ENCODE results near the gene RASGRP2. TPM values are rescaled to one million over a fixed set of nuclear protein-coding genes. Genes with fewer than 3 reads are reported as not detected.

The RASGRP2 gene
- total and polyA plus RNA-seq, 11 donors: 16.2 to 78.9 (median 28.1) TPM

DNA sequence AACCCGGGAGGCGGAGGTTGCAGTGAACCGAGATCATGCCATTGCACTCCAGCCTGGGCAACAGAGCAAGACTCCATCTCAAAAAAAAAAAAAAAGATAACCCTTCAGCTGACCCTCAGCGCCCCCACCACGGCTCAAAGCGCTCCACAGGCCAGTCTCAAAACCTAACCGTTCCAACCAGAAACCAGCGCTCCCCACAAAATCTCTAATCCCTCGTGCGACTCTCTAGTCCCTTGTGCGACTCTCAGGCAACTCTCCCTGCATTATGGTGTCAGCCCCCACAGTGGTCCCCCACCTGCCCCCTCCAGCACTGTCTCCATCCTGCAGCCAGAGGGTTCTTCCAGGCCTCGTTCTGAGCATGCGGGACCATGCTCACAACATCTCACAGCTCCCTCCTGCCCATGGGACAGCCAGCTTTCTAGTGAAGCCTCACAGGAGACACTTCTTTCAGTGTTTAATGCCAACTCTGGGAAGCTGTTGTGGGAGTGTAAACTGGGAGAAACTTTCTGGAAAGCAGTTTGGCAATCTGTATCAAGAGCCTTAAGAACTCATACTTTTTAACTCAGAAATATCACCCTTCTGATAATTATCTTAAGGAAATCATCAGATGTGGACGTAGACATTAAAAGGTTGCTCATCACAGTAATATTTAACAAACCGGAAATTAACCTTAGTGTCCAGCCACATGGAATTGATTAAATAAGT, 4.2 kb upstream of the RASGRP2 start:
- peaks cover 4 to 31% (median 18%) of the 10 kb centered on the region in 12 donors for H3K4me1 ChIP-seq
- H3K27me3 ChIP-seq: no peaks in the 10 kb centered on the region
- TF ChIP-seq POLR2A (IDR thresholded peaks at IDR 0.05): no peak
- TF ChIP-seq, protein P1, sequence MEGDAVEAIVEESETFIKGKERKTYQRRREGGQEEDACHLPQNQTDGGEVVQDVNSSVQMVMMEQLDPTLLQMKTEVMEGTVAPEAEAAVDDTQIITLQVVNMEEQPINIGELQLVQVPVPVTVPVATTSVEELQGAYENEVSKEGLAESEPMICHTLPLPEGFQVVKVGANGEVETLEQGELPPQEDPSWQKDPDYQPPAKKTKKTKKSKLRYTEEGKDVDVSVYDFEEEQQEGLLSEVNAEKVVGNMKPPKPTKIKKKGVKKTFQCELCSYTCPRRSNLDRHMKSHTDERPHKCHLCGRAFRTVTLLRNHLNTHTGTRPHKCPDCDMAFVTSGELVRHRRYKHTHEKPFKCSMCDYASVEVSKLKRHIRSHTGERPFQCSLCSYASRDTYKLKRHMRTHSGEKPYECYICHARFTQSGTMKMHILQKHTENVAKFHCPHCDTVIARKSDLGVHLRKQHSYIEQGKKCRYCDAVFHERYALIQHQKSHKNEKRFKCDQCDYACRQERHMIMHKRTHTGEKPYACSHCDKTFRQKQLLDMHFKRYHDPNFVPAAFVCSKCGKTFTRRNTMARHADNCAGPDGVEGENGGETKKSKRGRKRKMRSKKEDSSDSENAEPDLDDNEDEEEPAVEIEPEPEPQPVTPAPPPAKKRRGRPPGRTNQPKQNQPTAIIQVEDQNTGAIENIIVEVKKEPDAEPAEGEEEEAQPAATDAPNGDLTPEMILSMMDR (IDR thresholded peaks at IDR 0.05): no peak
- H3K27ac ChIP-seq: peak overlapping the region in 1 of 12 donors; percentile 98
- WGBS, 4 donors: 81 to 84% (median 83%) methylated on average over 15 of the region's 15 CpGs
- no peaks in the 10 kb centered on the region for H3K9me3 ChIP-seq
- peaks cover 0 to 29% (median 18%) of the 10 kb centered on the region in 9 donors for H3K36me3 ChIP-seq
- H3K4me3 ChIP-seq: no peak overlapping the region
- no peak for DNase-seq
- intact Hi-C loops (cut with DNase I): loop anchor here in 1 of 10 donors (2.0 kb wide), 1 partner anchor 17 kb away; no protein-coding TSS in a partner anchor
- ATAC-seq: no peak

DNA sequence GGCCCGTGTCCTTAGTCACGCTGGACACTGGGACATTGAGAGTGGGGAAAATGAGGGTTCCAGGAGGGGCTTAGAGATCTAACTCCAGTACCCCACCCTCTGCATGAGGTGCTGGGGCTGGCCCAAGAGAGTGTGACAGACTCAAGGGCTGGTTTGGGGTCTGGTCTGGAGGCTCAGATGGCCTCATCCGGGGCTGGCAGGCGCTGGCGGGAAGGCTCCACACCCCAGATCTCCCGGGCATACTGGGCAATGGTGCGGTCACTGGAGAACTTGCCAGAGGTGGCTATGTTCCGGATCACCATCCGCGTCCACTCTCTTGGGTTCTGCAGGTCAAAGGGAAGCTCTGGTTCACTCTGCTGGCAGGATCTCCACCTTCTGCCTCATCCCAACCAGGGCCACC, 2.5 kb upstream of the RASGRP2 start:
- intact Hi-C loops (cut with DNase I): loop anchor here in 1 of 10 donors (2.0 kb wide), 1 partner anchor 18 kb away; no protein-coding TSS in a partner anchor
- H3K27ac ChIP-seq: peak overlapping the region; percentile 80 to 98 (median 94)
- TF ChIP-seq, protein P1 (IDR thresholded peaks at IDR 0.05): no peak
- no peak for TF ChIP-seq POLR2A (IDR thresholded peaks at IDR 0.05)
- H3K9me3 ChIP-seq: no peaks in the 10 kb centered on the region
- peak overlapping the region in 5 of 12 donors; percentile 51 to 88 (median 66) for H3K4me3 ChIP-seq
- no peak for ATAC-seq
- H3K36me3 ChIP-seq: peaks cover 0 to 18% (median 11%) of the 10 kb centered on the region in 9 donors
- peak in 1 of 5 donors; percentile 36 for DNase-seq
- H3K27me3 ChIP-seq: no peaks in the 10 kb centered on the region
- peaks cover 4 to 48% (median 28%) of the 10 kb centered on the region in 12 donors for H3K4me1 ChIP-seq
- WGBS, 4 donors: 63 to 76% (median 71%) methylated on average over 10 of the region's 10 CpGs

DNA sequence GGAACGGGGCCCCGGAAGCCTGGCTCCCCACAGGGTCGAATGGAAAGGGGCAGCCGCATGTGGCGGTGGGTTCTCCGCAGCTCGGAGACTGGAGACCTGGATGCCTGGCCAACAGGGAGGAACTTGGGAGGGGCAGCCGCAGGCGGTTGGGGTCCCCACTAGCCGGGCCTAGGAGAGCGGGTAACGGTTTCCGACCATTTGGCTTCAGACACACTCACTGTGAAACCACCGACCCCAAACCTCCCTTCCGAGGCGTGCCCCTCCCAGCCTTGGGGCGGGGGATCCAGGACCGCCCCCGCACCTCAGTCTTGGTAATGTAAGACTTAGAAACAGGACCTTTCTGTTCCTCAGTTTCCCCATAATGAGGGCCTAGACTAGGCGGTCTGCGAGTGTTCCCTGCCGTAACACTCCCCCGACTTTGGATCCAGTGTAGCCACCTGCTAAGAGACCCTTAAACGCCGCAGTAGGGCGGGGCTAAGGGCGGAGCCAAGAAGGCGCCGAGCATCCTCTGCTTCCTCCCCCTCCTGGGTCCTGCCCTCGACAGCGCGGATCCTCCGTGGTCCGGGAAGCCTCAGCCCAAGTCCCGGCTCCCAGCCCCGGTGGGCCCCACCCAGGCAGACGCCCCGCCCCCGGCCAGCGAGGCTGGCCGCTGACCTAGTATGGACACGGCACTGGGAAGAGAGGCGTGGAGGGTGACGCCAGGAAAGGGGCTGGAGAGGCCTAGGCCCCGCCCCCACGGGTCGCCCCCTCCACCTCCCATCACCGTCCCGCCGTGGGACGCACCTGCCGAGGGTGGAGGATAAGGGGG, 1.8 kb upstream of the RASGRP2 start:
- peak; percentile 34 to 75 for TF ChIP-seq POLR2A (IDR thresholded peaks at IDR 0.05)
- TF ChIP-seq, protein P1 (IDR thresholded peaks at IDR 0.05): no peak
- WGBS, 4 donors: 1 to 2% (median 2%) methylated on average over 25 to 52 of the region's 52 CpGs
- Histone ChIP-seq H3K9me3 (no peaks in the 10 kb centered on the region), H3K4me3 (peak overlapping the region; percentile 27 to 88 (median 58)), H3K27ac (peak overlapping the region; percentile 80 to 98 (median 94)), H3K27me3 (no peaks in the 10 kb centered on the region), H3K4me1 (peaks cover 4 to 49% (median 28%) of the 10 kb centered on the region in 12 donors), H3K36me3 (peaks cover 0 to 10% (median 4%) of the 10 kb centered on the region in 9 donors)
- intact Hi-C loops (cut with DNase I): loop anchor here in 2 of 10 donors (2.0 kb wide), 2 partner anchors 19 to 33 kb away; partner anchors contain the start of gene SF1 (in 1 of the 2)
- ATAC-seq (peak; percentile 67 to 86 (median 75)), DNase-seq (peak; percentile 94 to 97 (median 95))
